Stimulated activated CD8-positive, alpha-beta memory T cell treated with anti-CD3 and anti-CD28 coated beads, Interleukin-12 subunit alpha, Interleukin-12 subunit beta, amount 100 ng/mL, for 1 hour (primary cell): ENCODE results near the gene MPHOSPH6.
"Not testable (repeated sequence)": the region's sequence is repeated elsewhere in the genome, so short reads cannot be mapped to it uniquely, and the experiment has no call there.

Source experiments
- DNase-seq: peaks from one replicate; pipeline ENCODE4 v3.0.0-alpha.2; 2020; ENCODE audit warnings: low read depth

Gene MPHOSPH6

DNA sequence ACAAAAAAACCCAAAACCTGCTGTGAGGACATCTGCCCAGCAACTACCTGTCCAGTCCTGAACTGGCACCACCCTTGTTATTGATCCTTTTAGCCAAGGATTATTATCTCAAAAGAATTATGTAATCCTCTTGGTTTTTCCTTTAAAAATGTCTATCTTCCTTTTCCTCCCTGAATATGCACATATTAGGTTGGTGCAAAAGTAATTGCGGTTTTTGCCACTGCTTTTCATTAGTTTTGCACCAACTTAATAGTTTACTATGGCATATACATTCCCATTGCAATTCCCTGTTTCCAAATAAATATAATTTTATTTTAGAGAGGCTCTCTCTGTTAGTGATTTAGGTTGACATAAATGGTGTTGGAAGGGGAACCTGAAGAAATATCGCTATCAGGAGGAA lies 51.3 kb downstream of the MPHOSPH6 start:
- DNase-seq, result no peak

DNA sequence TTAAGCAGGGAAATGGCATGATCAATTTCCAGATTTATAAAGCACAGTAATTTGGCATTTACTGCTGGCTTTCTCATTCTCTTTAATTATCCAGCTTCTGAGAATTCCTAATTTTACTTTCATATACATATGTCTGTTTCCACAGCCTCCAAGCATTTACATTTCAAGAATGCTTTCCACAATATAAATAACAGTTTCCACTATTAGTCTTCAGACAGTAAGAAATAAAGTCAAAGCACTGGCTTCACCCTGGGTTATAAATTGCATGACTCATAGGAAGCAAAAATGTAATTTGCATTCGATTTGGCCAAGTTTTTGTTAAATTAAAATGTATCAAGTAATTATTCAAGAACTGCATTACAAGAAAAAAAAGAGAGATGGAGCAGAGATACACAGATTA lies 53.5 kb downstream of the MPHOSPH6 start:
- no peak for DNase-seq

GRCh38 chr16:82113741-82114140 lies 56.3 kb downstream of the MPHOSPH6 start:
- DNase-seq, result no peak

GRCh38 chr16:82111944-82112343 lies 58.1 kb downstream of the MPHOSPH6 start:
- no peak for DNase-seq

DNA sequence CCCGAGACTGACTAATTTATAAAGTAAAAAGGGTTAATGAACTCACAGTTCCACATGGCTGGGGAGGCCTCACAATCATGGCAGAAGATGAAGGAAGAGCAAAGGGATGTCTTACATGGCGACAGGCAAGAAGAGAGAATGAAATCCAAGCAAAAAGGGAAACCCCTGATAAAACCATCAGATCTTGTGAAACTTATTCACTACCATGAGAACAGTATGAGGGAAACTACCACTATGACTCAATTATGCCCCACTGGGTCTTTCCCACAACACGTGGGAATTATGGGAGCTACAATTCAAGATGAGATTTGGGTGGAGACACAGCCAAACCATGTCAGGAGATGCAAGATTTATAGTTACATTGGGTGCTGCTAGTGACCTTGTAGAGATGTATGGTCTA lies 60.8 kb downstream of the MPHOSPH6 start:
- not testable (repeated sequence) for DNase-seq

GRCh38 chr16:82108774-82109173 lies 61.2 kb downstream of the MPHOSPH6 start:
- no peak for DNase-seq

- no peak for DNase-seq
These were observed 61.9 kb downstream of the MPHOSPH6 start for GRCh38 chr16:82108100-82108499.

- DNase-seq, result no peak
These were observed 64.9 kb downstream of the MPHOSPH6 start for GRCh38 chr16:82105107-82105506.
